OCI-LY1 (cell line): ENCODE results near the gene LRIT3.

Experiments
- CTCF ChIP-seq: fragments of 200-600 bp; sonication (generic), shearing (Covaris generic); IDR thresholded peaks from 2 replicates; pipeline ENCODE4 v1.5.1; 2017; ENCODE audit warnings: mild to moderate bottlenecking, antibody characterized with exemption, low read length, moderate library complexity, mixed read lengths
- EZH2 ChIP-seq: fragments of 200-600 bp; sonication (generic), shearing (Covaris generic); IDR thresholded peaks from 2 replicates; pipeline ENCODE4 v1.8.0; 2017; ENCODE audit warnings: borderline replicate concordance, mixed run types, mild to moderate bottlenecking, antibody characterized with exemption, low read length, moderate library complexity, mixed read lengths

- TF ChIP-seq CTCF, result no peak
- no peak for TF ChIP-seq EZH2
Measured at GRCh38 chr4:109921384-109921808, 73.5 kb downstream of the LRIT3 start.
